ENCODE measurements around the gene APOL5.

DNA sequence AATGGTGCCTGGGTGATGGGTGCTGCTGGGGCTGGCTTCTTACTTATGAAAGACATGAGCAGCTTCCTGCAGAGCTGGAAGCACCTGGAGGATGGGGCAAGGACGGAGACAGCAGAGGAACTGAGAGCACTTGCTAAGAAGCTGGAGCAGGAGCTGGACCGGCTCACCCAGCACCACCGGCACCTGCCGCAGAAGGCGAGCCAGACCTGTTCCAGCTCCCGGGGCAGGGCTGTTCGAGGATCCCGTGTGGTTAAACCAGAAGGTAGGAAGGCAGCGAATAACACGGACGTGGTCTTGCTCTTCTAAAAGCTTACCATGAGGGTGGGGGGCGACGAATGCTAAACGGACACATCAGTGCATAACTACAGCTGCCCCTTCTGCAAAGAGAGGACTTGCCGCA lies 9.3 kb downstream of the APOL5 start:
- TF ChIP-seq POLR2A (IDR thresholded peaks at IDR 0.05) (no peak), POLR2AphosphoS5 (IDR thresholded peaks at IDR 0.05) (no peak)
- TF ChIP-seq, protein P1, sequence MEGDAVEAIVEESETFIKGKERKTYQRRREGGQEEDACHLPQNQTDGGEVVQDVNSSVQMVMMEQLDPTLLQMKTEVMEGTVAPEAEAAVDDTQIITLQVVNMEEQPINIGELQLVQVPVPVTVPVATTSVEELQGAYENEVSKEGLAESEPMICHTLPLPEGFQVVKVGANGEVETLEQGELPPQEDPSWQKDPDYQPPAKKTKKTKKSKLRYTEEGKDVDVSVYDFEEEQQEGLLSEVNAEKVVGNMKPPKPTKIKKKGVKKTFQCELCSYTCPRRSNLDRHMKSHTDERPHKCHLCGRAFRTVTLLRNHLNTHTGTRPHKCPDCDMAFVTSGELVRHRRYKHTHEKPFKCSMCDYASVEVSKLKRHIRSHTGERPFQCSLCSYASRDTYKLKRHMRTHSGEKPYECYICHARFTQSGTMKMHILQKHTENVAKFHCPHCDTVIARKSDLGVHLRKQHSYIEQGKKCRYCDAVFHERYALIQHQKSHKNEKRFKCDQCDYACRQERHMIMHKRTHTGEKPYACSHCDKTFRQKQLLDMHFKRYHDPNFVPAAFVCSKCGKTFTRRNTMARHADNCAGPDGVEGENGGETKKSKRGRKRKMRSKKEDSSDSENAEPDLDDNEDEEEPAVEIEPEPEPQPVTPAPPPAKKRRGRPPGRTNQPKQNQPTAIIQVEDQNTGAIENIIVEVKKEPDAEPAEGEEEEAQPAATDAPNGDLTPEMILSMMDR (IDR thresholded peaks at IDR 0.05): no peak

Data from suprapubic skin (tissue), 4 donors.